Effector memory CD4-positive, alpha-beta T cell (primary cell): Measurements from ENCODE around the gene LIPN.

Experiments
- DNase-seq, 3 donors: peaks; one replicate each; pipeline ENCODE4 v3.0.0-alpha.2; 2020
- H3K27ac ChIP-seq: 2 replicates; pipeline ENCODE4 v1.7.0; 2013; ENCODE audit warnings: mild to moderate bottlenecking, low read length, moderate library complexity; ENCODE audit not compliant: insufficient read depth, poor library complexity, severe bottlenecking
- H3K27me3 ChIP-seq: replicated peaks from 2 replicates; pipeline ENCODE4 v1.7.0; 2013; ENCODE audit warnings: mild to moderate bottlenecking, low read length; ENCODE audit not compliant: insufficient read depth, control insufficient read depth, poor library complexity, severe bottlenecking
- H3K36me3 ChIP-seq: 2 replicates; pipeline ENCODE4 v1.7.0; 2013; ENCODE audit warnings: mild to moderate bottlenecking, low read length, moderate library complexity; ENCODE audit not compliant: control insufficient read depth, insufficient read depth
- H3K4me1 ChIP-seq: 2 replicates; pipeline ENCODE4 v1.7.0; 2013; ENCODE audit warnings: low read length, mild to moderate bottlenecking; ENCODE audit not compliant: control insufficient read depth, insufficient read depth, poor library complexity, severe bottlenecking
- H3K4me3 ChIP-seq: 2 replicates; pipeline ENCODE4 v1.7.0; 2013; ENCODE audit warnings: low read length, low read depth, mild to moderate bottlenecking; ENCODE audit not compliant: insufficient read depth, poor library complexity, severe bottlenecking
- H3K9me3 ChIP-seq: 2 replicates; pipeline ENCODE4 v1.7.0; 2013; ENCODE audit warnings: mild to moderate bottlenecking, low read length, moderate library complexity; ENCODE audit not compliant: control insufficient read depth

Gene LIPN

DNA sequence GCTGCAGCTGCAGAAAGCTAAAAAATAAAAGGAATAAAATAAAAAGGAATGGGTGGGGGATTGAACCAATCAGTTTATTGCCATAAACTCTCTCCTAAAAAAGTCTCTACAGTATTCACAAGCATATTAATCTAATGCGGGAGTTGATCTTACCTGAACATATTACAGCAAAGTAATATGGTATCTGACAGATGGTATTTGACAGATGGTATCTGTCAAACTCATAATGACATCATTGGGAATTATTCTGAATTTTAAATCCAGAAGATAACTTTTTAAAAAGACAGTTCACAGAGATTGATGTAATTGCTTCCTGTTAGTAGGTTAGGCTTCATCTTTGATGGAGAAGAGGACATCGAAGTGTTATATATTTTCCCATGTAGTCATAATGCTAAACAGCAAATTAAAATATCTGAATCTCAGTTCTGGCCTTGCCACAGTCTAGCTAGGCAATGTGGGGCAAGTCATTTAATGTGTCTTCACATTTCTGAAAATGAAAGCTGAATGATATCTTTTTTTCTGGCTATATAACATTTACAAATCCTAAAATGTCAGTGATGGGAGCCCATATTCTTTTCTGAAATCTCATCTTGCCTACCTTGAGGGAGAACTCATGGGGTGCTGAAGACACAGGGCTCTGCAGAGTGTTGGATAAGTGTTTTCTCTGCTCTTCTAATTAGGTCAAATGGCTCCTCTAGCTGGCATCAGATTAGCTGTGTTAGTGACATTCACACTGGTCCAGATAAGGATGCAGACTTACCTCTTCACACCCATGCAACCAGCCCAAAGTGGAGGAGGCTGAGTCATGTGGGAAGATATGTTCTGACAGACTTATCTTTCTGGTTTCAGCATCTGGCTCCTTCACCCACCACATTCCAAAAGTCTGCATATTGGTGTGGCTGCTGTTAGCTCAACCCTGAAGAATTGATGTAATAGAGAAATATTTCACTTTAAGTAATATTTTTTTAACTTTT, 40.6 kb downstream of the LIPN start:
- Histone ChIP-seq H3K27me3 (no peaks in the 10 kb centered on the region), H3K9me3 (no peaks in the 10 kb centered on the region)
- no peak for DNase-seq

GRCh38 chr10:88802523-88803285, 42.9 kb downstream of the LIPN start, which contains the start of gene LIPM:
TSS of gene LIPM (plus strand) at chr10:88802730. CDS start at chr10:88802897, 167 bp downstream.
- no peak within 1 kb of the TSS for H3K4me3 ChIP-seq
- no peaks in the 10 kb centered on the region for H3K27me3 ChIP-seq
- no peak within 1 kb of the TSS for H3K27ac ChIP-seq
- no peaks in the 10 kb centered on the region for H3K4me1 ChIP-seq
- H3K36me3 ChIP-seq, result no peaks in the 10 kb centered on the region
- DNase-seq, result no peak
- no peaks in the 10 kb centered on the region for H3K9me3 ChIP-seq

More for the DNA sequence above, 40.6 kb downstream of the LIPN start:
- Histone ChIP-seq H3K4me1 (no peaks in the 10 kb centered on the region), H3K4me3 (no peak overlapping the region), H3K36me3 (no peaks in the 10 kb centered on the region), H3K27ac (no peak overlapping the region)

- no peaks in the 10 kb centered on the region for H3K4me1 ChIP-seq
- no peaks in the 10 kb centered on the region for H3K9me3 ChIP-seq
- H3K27me3 ChIP-seq, result no peaks in the 10 kb centered on the region
- H3K27ac ChIP-seq, result no peak overlapping the region
- no peak overlapping the region for H3K4me3 ChIP-seq
- no peak for DNase-seq
- H3K36me3 ChIP-seq, result no peaks in the 10 kb centered on the region
These were observed 43.8 kb downstream of the LIPN start for GRCh38 chr10:88803641-88804040.

DNA sequence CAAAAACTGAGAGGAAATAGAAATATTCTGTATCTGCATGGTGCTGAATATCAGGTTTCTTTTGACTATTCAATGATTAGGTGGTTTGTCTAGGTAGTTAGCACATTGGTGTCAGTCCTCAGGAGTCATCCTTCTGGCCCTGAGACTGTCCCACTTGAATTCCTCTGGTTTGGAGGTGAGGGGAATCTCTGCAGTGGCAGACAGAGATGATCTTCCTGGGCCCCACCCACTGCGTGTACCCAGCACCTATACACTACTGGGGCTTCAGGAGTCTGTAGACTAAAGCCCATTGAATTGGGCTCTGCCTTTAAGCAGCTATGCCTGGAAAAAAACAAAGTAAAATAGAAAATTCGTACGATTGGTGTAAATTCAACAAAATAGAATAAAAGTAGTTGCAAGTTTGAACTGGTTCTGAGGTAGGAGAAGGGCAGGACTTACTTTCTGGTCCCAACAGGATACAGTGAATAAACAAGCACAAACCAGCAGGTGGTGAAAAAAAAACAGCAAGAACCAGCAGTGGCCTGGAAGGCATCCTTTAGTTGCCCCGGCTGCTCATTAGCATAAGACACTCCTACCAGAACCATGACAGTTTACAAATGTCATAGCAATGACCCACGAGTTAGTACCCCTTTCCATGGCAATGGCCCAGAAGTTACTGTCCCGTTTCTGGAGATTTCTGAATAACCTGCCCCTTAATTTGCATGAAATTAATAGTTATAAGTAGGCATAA, 44.4 kb downstream of the LIPN start:
- Histone ChIP-seq H3K27me3 (no peaks in the 10 kb centered on the region), H3K9me3 (no peaks in the 10 kb centered on the region), H3K4me1 (no peaks in the 10 kb centered on the region), H3K4me3 (no peak overlapping the region), H3K27ac (no peak overlapping the region), H3K36me3 (no peaks in the 10 kb centered on the region)
- no peak for DNase-seq

- H3K9me3 ChIP-seq, result no peaks in the 10 kb centered on the region
- no peaks in the 10 kb centered on the region for H3K4me1 ChIP-seq
- no peak overlapping the region for H3K4me3 ChIP-seq
- no peaks in the 10 kb centered on the region for H3K27me3 ChIP-seq
- H3K27ac ChIP-seq, result no peak overlapping the region
- no peaks in the 10 kb centered on the region for H3K36me3 ChIP-seq
- no peak for DNase-seq
These were observed 45.5 kb downstream of the LIPN start for GRCh38 chr10:88805361-88805760.

DNA sequence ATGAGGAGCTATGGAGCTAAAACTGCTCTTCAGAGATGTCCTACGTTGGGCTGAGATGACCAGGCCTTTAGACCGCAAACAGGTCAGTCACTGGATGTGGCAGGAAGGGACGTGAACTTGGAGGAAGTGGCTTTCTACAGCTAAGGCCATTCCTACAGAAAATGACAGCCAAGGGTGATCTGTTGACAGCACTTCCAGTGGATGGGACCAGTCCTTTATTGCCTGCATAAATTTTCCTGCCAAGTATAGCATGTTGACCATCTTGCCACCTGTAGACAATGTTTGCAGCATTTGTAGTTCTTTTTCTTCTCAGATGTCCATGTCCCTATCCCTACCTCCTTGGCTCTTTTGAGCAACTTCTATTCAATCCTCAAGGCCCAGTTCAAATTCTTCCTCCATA, 46.1 kb downstream of the LIPN start:
- Histone ChIP-seq H3K27me3 (no peaks in the 10 kb centered on the region), H3K36me3 (no peaks in the 10 kb centered on the region), H3K4me1 (no peaks in the 10 kb centered on the region), H3K9me3 (no peaks in the 10 kb centered on the region), H3K4me3 (no peak overlapping the region), H3K27ac (no peak overlapping the region)
- no peak for DNase-seq

- Histone ChIP-seq H3K4me1 (no peaks in the 10 kb centered on the region), H3K9me3 (no peaks in the 10 kb centered on the region), H3K27ac (no peak overlapping the region), H3K4me3 (no peak overlapping the region), H3K36me3 (no peaks in the 10 kb centered on the region), H3K27me3 (no peaks in the 10 kb centered on the region)
- DNase-seq, result no peak
These were observed 49.8 kb downstream of the LIPN start for GRCh38 chr10:88809621-88810020.

DNA sequence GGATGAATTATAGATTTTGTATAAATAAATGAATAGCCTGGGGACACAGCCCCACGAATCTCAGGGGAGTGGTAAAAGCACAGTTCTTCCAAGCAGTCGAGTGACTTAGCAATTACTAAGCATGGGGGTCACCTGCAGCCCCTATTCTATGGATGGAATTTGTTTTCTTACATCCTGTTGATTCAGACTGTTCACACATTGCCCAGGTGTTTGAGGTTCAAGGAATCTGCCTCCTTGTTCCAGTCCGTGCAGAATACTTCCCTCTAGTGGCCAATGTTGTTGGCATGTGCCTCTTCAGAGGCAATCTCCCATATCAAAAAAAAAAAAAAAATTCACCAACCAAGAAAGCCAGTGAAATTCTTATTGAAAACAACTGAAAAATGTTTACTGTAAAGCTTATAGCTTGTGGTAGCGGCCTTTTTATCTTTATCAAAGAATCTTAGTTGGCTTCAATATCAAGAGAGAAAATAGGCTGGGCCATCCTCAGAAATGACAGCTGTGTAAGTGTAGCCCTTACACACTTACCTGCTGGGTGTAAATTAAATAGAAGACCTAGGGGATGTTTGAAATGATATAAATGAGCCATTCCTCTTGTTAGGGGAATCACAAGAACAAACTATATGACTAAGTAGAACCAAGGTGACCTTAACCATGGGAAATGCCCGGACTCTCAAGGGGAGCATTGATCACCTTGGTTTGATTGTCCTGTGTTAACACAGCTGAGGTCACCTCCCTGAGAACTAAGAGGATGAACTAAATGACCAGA, 50.6 kb downstream of the LIPN start:
- H3K36me3 ChIP-seq, result no peaks in the 10 kb centered on the region
- H3K4me1 ChIP-seq, result no peaks in the 10 kb centered on the region
- no peaks in the 10 kb centered on the region for H3K9me3 ChIP-seq
- no peak overlapping the region for H3K4me3 ChIP-seq
- no peak overlapping the region for H3K27ac ChIP-seq
- H3K27me3 ChIP-seq, result no peaks in the 10 kb centered on the region
- no peak for DNase-seq

DNA sequence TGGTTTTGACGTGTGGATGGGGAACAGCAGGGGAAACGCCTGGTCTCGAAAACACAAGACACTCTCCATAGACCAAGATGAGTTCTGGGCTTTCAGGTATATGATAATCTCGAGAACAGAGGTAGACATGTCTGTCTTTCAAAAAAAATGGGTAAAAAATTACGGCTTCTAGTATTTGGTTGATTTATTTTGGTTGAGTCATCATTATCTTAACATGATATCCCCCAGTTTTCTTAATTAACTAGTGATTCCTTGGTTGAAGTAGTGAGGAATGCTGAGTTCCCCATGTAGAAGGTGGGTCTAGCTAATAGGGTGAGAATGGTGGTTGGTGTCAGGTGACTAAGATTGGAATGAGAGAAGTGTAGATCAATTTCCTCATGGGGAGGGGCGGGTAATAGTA, 53.4 kb downstream of the LIPN start:
- H3K4me3 ChIP-seq, result no peak overlapping the region
- no peaks in the 10 kb centered on the region for H3K4me1 ChIP-seq
- no peak for DNase-seq
- H3K27ac ChIP-seq, result no peak overlapping the region
- no peaks in the 10 kb centered on the region for H3K27me3 ChIP-seq
- H3K9me3 ChIP-seq, result no peaks in the 10 kb centered on the region
- no peaks in the 10 kb centered on the region for H3K36me3 ChIP-seq
